Hepatocyte (in vitro differentiated cells): ENCODE data around the gene C4orf46.

Experiments used
- EZH2 ChIP-seq: fragments of 200-600 bp; sonication (generic); IDR thresholded peaks from 2 replicates; pipeline ENCODE4 v1.6.1; 2016; ENCODE audit warnings: antibody characterized with exemption, mild to moderate bottlenecking, borderline replicate concordance
- EZH2phosphoT487 ChIP-seq: fragments of 200-600 bp; sonication (generic); IDR thresholded peaks from one replicate; pipeline ENCODE4 v1.6.1; 2018; ENCODE audit warnings: antibody characterized with exemption, mild to moderate bottlenecking, low read depth, moderate library complexity; ENCODE audit not compliant: unreplicated experiment, severe bottlenecking
- TF ChIP-seq, protein P1 (sequence below): fragments of 200-600 bp; sonication (generic); IDR thresholded peaks from 2 replicates; pipeline ENCODE4 v1.5.1; 2016; ENCODE audit warnings: antibody characterized with exemption, mild to moderate bottlenecking; ENCODE audit not compliant: poor library complexity

DNA sequence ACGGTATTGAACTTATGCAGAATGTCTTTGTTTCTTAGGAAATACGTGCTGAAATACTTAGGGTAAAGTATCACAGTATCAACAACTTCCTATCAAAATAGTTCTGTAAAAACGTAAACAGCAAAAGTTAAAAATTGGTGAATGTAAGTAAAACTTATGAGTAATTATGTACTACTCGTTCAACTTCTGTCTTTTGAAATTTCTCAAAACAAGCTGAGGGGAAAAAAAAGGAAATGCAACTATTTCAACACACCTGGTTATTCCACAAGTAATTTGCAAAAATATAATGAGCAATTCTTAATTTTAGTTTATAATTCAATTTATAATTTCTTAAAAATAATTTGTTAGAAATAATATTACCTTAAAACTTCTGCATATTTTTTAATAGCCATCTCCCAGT lies 43.2 kb upstream of the C4orf46 start:
- TF ChIP-seq, protein P1, sequence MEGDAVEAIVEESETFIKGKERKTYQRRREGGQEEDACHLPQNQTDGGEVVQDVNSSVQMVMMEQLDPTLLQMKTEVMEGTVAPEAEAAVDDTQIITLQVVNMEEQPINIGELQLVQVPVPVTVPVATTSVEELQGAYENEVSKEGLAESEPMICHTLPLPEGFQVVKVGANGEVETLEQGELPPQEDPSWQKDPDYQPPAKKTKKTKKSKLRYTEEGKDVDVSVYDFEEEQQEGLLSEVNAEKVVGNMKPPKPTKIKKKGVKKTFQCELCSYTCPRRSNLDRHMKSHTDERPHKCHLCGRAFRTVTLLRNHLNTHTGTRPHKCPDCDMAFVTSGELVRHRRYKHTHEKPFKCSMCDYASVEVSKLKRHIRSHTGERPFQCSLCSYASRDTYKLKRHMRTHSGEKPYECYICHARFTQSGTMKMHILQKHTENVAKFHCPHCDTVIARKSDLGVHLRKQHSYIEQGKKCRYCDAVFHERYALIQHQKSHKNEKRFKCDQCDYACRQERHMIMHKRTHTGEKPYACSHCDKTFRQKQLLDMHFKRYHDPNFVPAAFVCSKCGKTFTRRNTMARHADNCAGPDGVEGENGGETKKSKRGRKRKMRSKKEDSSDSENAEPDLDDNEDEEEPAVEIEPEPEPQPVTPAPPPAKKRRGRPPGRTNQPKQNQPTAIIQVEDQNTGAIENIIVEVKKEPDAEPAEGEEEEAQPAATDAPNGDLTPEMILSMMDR: no peak
- TF ChIP-seq EZH2: no peak
- TF ChIP-seq EZH2phosphoT487: no peak
